ENCODE data around the gene ATP6V1G2. TPM values are rescaled to one million over a fixed set of nuclear protein-coding genes. Genes with fewer than 3 reads are reported as not detected.
A peak's percentile ranks its signal among the peaks of the same experiment; 100 is the strongest.
"Not testable (repeated sequence)": the region's sequence is repeated elsewhere in the genome, so short reads cannot be mapped to it uniquely, and the experiment has no call there.

ATP6V1G2 gene
- total RNA-seq, 2 donors from 2014 or later = 1.7 to 2.1 TPM

DNA sequence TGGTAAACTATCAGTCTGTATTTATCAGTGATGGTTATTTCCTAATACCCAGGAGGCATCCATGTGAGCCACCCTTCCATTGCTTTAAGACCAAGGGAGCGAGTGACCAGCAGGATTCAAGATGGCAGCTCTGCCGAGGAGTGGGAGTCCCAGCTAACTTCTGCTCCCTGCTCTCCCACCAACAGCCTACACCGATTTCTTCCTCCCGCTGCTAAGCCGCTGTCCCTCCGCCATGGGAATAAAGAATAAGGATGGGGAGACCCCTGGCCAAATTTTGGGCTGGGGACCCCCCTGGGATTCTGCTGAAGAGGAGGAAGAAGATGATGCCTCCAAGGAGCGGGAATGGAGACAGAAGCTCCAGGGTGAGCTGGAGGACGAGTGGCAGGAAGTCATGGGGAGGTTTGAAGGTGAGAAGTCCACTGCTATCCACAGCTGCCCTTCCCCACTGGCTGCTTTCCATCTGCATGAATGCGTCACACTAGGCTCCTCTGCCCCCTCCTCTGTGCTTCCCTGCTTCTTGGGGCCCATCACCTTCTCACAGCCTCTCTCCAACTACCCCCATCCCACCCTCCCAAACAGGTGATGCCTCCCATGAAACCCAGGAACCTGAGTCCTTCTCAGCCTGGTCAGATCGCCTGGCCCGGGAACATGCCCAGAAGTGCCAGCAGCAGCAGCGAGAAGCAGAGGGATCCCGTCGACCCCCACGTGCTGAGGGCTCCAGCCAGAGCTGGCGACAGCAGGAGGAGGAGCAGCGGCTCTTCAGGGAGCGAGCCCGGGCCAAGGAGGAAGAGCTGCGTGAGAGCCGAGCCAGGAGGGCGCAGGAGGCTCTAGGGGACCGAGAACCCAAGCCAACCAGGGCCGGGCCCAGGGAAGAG is 11.3 kb upstream of the ATP6V1G2 start:
- Mint-ChIP-seq H3K27me3 (ENCODE audit: insufficient read depth) (no peaks in the 10 kb centered on the region), H3K36me3 (ENCODE audit: low read depth) (peaks cover 22% of the 10 kb centered on the region), H3K9me3 (no peaks in the 10 kb centered on the region), H3K27ac (no peak overlapping the region), H3K4me1 (no peaks in the 10 kb centered on the region), H3K4me3 (no peak overlapping the region)
- Histone ChIP-seq H3K9ac (ENCODE audit: extremely low read depth, low read length, poor library complexity, severe bottlenecking) (no peak overlapping the region), H3K36me3 (ENCODE audit: control insufficient read depth, insufficient read depth, low read length) (peaks cover 33% of the 10 kb centered on the region), H3K9me3 (ENCODE audit: control insufficient read depth, low read length) (no peaks in the 10 kb centered on the region), H3K4me3 (ENCODE audit: low read length) (no peak overlapping the region), H3K27me3 (ENCODE audit: control insufficient read depth, insufficient read depth, low read length, poor library complexity, severe bottlenecking) (no peaks in the 10 kb centered on the region), H3K4me1 (ENCODE audit: control insufficient read depth, insufficient read depth, low read length) (no peaks in the 10 kb centered on the region), H3K27ac (ENCODE audit: low read depth, low read length) (no peak overlapping the region)
- TF ChIP-seq, protein P1, sequence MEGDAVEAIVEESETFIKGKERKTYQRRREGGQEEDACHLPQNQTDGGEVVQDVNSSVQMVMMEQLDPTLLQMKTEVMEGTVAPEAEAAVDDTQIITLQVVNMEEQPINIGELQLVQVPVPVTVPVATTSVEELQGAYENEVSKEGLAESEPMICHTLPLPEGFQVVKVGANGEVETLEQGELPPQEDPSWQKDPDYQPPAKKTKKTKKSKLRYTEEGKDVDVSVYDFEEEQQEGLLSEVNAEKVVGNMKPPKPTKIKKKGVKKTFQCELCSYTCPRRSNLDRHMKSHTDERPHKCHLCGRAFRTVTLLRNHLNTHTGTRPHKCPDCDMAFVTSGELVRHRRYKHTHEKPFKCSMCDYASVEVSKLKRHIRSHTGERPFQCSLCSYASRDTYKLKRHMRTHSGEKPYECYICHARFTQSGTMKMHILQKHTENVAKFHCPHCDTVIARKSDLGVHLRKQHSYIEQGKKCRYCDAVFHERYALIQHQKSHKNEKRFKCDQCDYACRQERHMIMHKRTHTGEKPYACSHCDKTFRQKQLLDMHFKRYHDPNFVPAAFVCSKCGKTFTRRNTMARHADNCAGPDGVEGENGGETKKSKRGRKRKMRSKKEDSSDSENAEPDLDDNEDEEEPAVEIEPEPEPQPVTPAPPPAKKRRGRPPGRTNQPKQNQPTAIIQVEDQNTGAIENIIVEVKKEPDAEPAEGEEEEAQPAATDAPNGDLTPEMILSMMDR (conservative IDR thresholded peaks at IDR 0.05) = no peak
- WGBS, 2 experiments (ENCODE audit: insufficient coverage in 1 of 2, insufficient read length in 1 of 2) = 85 to 89% methylated on average over 16 to 24 of the region's 24 CpGs
- DNase-seq = no peak

DNA sequence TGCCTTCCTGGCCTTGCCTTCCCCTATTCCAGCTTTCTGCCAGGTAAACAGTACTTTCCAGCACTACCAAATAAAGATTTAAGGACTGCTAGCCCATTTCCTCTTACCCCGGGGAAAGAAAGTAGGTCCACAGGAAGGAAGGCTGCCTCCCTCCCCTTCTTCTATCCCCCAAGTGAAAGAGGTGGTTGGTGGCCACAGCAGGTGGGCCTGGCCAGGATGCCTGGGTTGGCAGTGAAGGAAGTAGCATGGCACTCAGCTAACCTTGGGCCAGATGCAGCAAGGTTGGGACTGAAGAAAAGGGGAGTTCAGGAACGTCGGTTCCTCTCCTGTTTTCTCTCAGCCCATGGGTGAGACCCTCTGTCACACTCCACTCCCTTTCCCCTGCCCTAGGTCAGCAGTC is 9.9 kb upstream of the ATP6V1G2 start:
- Histone ChIP-seq H3K36me3 (ENCODE audit: control insufficient read depth, insufficient read depth, low read length) (peaks cover 33% of the 10 kb centered on the region), H3K4me1 (ENCODE audit: control insufficient read depth, insufficient read depth, low read length) (no peaks in the 10 kb centered on the region), H3K9ac (ENCODE audit: extremely low read depth, low read length, poor library complexity, severe bottlenecking) (no peak overlapping the region), H3K9me3 (ENCODE audit: control insufficient read depth, low read length) (no peaks in the 10 kb centered on the region), H3K4me3 (ENCODE audit: low read length) (no peak overlapping the region), H3K27me3 (ENCODE audit: control insufficient read depth, insufficient read depth, low read length, poor library complexity, severe bottlenecking) (no peaks in the 10 kb centered on the region), H3K27ac (ENCODE audit: low read depth, low read length) (no peak overlapping the region)
- H3K4me1 Mint-ChIP-seq = no peaks in the 10 kb centered on the region
- peaks cover 26% of the 10 kb centered on the region for H3K36me3 Mint-ChIP-seq (ENCODE audit: low read depth)
- no peak overlapping the region for H3K27ac Mint-ChIP-seq
- DNase-seq = no peak
- no peaks in the 10 kb centered on the region for H3K27me3 Mint-ChIP-seq (ENCODE audit: insufficient read depth)
- WGBS, 2 experiments (ENCODE audit: insufficient coverage in 1 of 2, insufficient read length in 1 of 2) = 94% methylated on average over 3 of the region's 3 CpGs; no CpG with 5 or more reads in 1 of the 2 experiments
- no peak overlapping the region for H3K4me3 Mint-ChIP-seq
- TF ChIP-seq, protein P1 (conservative IDR thresholded peaks at IDR 0.05) = no peak
- H3K9me3 Mint-ChIP-seq = no peaks in the 10 kb centered on the region

GRCh38 chr6:31551371-31551770 is 5.0 kb upstream of the ATP6V1G2 start:
- not testable (repeated sequence) for H3K27ac ChIP-seq (ENCODE audit: low read depth, low read length); H3K9me3 ChIP-seq (ENCODE audit: control insufficient read depth, low read length); H3K4me1 Mint-ChIP-seq; H3K4me3 Mint-ChIP-seq; H3K27ac Mint-ChIP-seq; H3K27me3 Mint-ChIP-seq (ENCODE audit: insufficient read depth); H3K27me3 ChIP-seq (ENCODE audit: control insufficient read depth, insufficient read depth, low read length, poor library complexity, severe bottlenecking); H3K4me1 ChIP-seq (ENCODE audit: control insufficient read depth, insufficient read depth, low read length); H3K4me3 ChIP-seq (ENCODE audit: low read length); H3K9me3 Mint-ChIP-seq; H3K9ac ChIP-seq (ENCODE audit: extremely low read depth, low read length, poor library complexity, severe bottlenecking)
- peaks cover 33% of the 10 kb centered on the region for H3K36me3 Mint-ChIP-seq (ENCODE audit: low read depth)
- TF ChIP-seq, protein P1 (conservative IDR thresholded peaks at IDR 0.05) = peak; percentile 80
- peak; percentile 86 for DNase-seq
- peaks cover 37% of the 10 kb centered on the region for H3K36me3 ChIP-seq (ENCODE audit: control insufficient read depth, insufficient read depth, low read length)
- WGBS, 2 experiments (ENCODE audit: insufficient coverage in 1 of 2, insufficient read length in 1 of 2) = 75 to 76% methylated on average over 4 to 5 of the region's 5 CpGs

Data from endodermal cell (in vitro differentiated cells).